ENCODE data around the gene COX18. TPM values are rescaled to one million over a fixed set of nuclear protein-coding genes. Genes with fewer than 3 reads are reported as not detected.

The COX18 gene
- total RNA-seq, 1 donor from 2014 or later, result 10.8 TPM

- no peaks in the 10 kb centered on the region for H3K9me3 ChIP-seq (ENCODE audit: insufficient read depth, low read depth, low read length)
- no peaks in the 10 kb centered on the region for H3K36me3 ChIP-seq (ENCODE audit: insufficient read depth, low read length)
- FAIRE-seq, result no peak
- Mint-ChIP-seq H3K4me1 (ENCODE audit: low read depth, unreplicated experiment) (no peaks in the 10 kb centered on the region), H3K4me3 (ENCODE audit: unreplicated experiment) (no peak overlapping the region), H3K9me3 (ENCODE audit: unreplicated experiment) (peaks cover 11% of the 10 kb centered on the region), H3K27ac (ENCODE audit: unreplicated experiment) (no peak overlapping the region), H3K36me3 (ENCODE audit: low read depth, unreplicated experiment) (peaks cover 6% of the 10 kb centered on the region), H3K27me3 (ENCODE audit: low read depth, unreplicated experiment) (no peaks in the 10 kb centered on the region)
- H3K4me3 ChIP-seq (ENCODE audit: insufficient read depth, low read depth, low read length), result no peak overlapping the region
- H3K27me3 ChIP-seq (ENCODE audit: insufficient read depth, low read length), result no peaks in the 10 kb centered on the region
- no peaks in the 10 kb centered on the region for H3K79me2 ChIP-seq (ENCODE audit: insufficient read depth, low read length)
- no peak overlapping the region for H3K27ac ChIP-seq (ENCODE audit: low read depth, low read length)
- no peak overlapping the region for H2AFZ ChIP-seq (ENCODE audit: low read depth, low read length)
- H3K4me2 ChIP-seq (ENCODE audit: low read length), result no peak overlapping the region
- H3K9ac ChIP-seq (ENCODE audit: low read length), result no peak overlapping the region
- H4K20me1 ChIP-seq (ENCODE audit: insufficient read depth, low read length), result no peaks in the 10 kb centered on the region
- no peak for DNase-seq (ENCODE audit: low read depth)
- H3K4me1 ChIP-seq (ENCODE audit: insufficient read depth, low read length), result no peaks in the 10 kb centered on the region
- TF ChIP-seq, protein P1, sequence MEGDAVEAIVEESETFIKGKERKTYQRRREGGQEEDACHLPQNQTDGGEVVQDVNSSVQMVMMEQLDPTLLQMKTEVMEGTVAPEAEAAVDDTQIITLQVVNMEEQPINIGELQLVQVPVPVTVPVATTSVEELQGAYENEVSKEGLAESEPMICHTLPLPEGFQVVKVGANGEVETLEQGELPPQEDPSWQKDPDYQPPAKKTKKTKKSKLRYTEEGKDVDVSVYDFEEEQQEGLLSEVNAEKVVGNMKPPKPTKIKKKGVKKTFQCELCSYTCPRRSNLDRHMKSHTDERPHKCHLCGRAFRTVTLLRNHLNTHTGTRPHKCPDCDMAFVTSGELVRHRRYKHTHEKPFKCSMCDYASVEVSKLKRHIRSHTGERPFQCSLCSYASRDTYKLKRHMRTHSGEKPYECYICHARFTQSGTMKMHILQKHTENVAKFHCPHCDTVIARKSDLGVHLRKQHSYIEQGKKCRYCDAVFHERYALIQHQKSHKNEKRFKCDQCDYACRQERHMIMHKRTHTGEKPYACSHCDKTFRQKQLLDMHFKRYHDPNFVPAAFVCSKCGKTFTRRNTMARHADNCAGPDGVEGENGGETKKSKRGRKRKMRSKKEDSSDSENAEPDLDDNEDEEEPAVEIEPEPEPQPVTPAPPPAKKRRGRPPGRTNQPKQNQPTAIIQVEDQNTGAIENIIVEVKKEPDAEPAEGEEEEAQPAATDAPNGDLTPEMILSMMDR (IDR thresholded peaks at IDR 0.05; ENCODE audit: insufficient read depth, low read depth, low read length), result no peak
- no peak for TF ChIP-seq EZH2 (IDR thresholded peaks at IDR 0.05; ENCODE audit: insufficient read depth, low read length)
These were observed 32.5 kb downstream of the COX18 start for GRCh38 chr4:73037057-73037456.

GRCh38 chr4:73036123-73036522, 33.4 kb downstream of the COX18 start:
- H2AFZ ChIP-seq (ENCODE audit: low read depth, low read length), result no peak overlapping the region
- H3K9me3 Mint-ChIP-seq (ENCODE audit: unreplicated experiment), result peaks cover 11% of the 10 kb centered on the region
- H3K27ac Mint-ChIP-seq (ENCODE audit: unreplicated experiment), result no peak overlapping the region
- H3K4me2 ChIP-seq (ENCODE audit: low read length), result no peak overlapping the region
- H3K4me3 Mint-ChIP-seq (ENCODE audit: unreplicated experiment), result no peak overlapping the region
- no peak overlapping the region for H3K9ac ChIP-seq (ENCODE audit: low read length)
- H3K36me3 Mint-ChIP-seq (ENCODE audit: low read depth, unreplicated experiment), result peaks cover 2% of the 10 kb centered on the region
- no peaks in the 10 kb centered on the region for H3K4me1 Mint-ChIP-seq (ENCODE audit: low read depth, unreplicated experiment)
- H3K4me1 ChIP-seq (ENCODE audit: insufficient read depth, low read length), result no peaks in the 10 kb centered on the region
- FAIRE-seq (no peak), DNase-seq (ENCODE audit: low read depth) (no peak)
- H4K20me1 ChIP-seq (ENCODE audit: insufficient read depth, low read length), result no peaks in the 10 kb centered on the region
- no peak overlapping the region for H3K4me3 ChIP-seq (ENCODE audit: insufficient read depth, low read depth, low read length)
- H3K27ac ChIP-seq (ENCODE audit: low read depth, low read length), result no peak overlapping the region
- no peaks in the 10 kb centered on the region for H3K36me3 ChIP-seq (ENCODE audit: insufficient read depth, low read length)
- no peaks in the 10 kb centered on the region for H3K79me2 ChIP-seq (ENCODE audit: insufficient read depth, low read length)
- no peaks in the 10 kb centered on the region for H3K9me3 ChIP-seq (ENCODE audit: insufficient read depth, low read depth, low read length)
- no peak for TF ChIP-seq EZH2 (IDR thresholded peaks at IDR 0.05; ENCODE audit: insufficient read depth, low read length)
- TF ChIP-seq, protein P1 (IDR thresholded peaks at IDR 0.05; ENCODE audit: insufficient read depth, low read depth, low read length), result no peak
- no peaks in the 10 kb centered on the region for H3K27me3 Mint-ChIP-seq (ENCODE audit: low read depth, unreplicated experiment)
- no peaks in the 10 kb centered on the region for H3K27me3 ChIP-seq (ENCODE audit: insufficient read depth, low read length)

DNA sequence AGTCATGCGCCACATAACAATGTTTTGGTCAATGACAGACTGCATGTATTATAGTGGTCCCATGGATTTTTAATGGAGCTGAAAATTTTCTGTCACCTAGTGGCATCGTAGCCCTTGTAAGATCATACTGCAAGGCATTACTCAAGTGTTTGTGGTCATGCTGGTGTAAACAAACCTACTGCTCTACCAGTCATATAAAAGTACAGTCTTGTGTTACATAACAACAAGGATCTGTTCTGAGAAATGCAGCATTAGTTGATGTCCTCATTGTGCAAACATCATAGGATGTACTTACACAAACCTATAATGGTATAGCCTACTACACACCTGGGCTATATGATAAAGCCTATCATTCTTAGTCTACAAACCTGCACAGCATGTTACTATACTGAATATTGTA, 34.6 kb downstream of the COX18 start:
- Mint-ChIP-seq H3K4me3 (ENCODE audit: unreplicated experiment) (no peak overlapping the region), H3K27me3 (ENCODE audit: low read depth, unreplicated experiment) (no peaks in the 10 kb centered on the region), H3K27ac (ENCODE audit: unreplicated experiment) (no peak overlapping the region), H3K36me3 (ENCODE audit: low read depth, unreplicated experiment) (peaks cover 1% of the 10 kb centered on the region), H3K4me1 (ENCODE audit: low read depth, unreplicated experiment) (no peaks in the 10 kb centered on the region), H3K9me3 (ENCODE audit: unreplicated experiment) (peaks cover 14% of the 10 kb centered on the region)
- Histone ChIP-seq H3K27me3 (ENCODE audit: insufficient read depth, low read length) (no peaks in the 10 kb centered on the region), H4K20me1 (ENCODE audit: insufficient read depth, low read length) (no peaks in the 10 kb centered on the region), H2AFZ (ENCODE audit: low read depth, low read length) (no peak overlapping the region), H3K4me2 (ENCODE audit: low read length) (no peak overlapping the region), H3K4me3 (ENCODE audit: insufficient read depth, low read depth, low read length) (no peak overlapping the region), H3K36me3 (ENCODE audit: insufficient read depth, low read length) (no peaks in the 10 kb centered on the region), H3K79me2 (ENCODE audit: insufficient read depth, low read length) (no peaks in the 10 kb centered on the region), H3K9ac (ENCODE audit: low read length) (no peak overlapping the region), H3K27ac (ENCODE audit: low read depth, low read length) (no peak overlapping the region), H3K9me3 (ENCODE audit: insufficient read depth, low read depth, low read length) (no peaks in the 10 kb centered on the region), H3K4me1 (ENCODE audit: insufficient read depth, low read length) (no peaks in the 10 kb centered on the region)
- DNase-seq (ENCODE audit: low read depth) (no peak), FAIRE-seq (no peak)
- TF ChIP-seq, protein P1 (IDR thresholded peaks at IDR 0.05; ENCODE audit: insufficient read depth, low read depth, low read length), result no peak
- TF ChIP-seq EZH2 (IDR thresholded peaks at IDR 0.05; ENCODE audit: insufficient read depth, low read length), result no peak

All from astrocyte (in vitro differentiated cells and primary cell).